IMR-90 (cell line): ENCODE measurements around the gene DEK. TPM values are rescaled to one million over a fixed set of nuclear protein-coding genes. Genes with fewer than 3 reads are reported as not detected.

Experiments used
- ATAC-seq: fragments of 200-7000 bp; cut with Tn5 transposase; 2 replicates; pipeline ENCODE4 v1.9.1; 2020; ENCODE audit warnings: low read depth, mild to moderate bottlenecking, moderate library complexity
- BruUV-seq: library from RNA; stranded (reverse); fragments of 400-500 nt; replicated peaks from 2 replicates; lab custom pipeline; 2021; lab: Mats Ljungman, UMichigan
- CTCF ChIA-PET: fragments of 300-600 bp; formaldehyde crosslinking; extraction: SDS; loops from one replicate; lab custom pipeline; 2021; ENCODE audit warnings: antibody characterized with exemption; lab: Yijun Ruan, JAX
- POLR2A ChIA-PET: fragments of 300-600 bp; sonication (Branson Sonifier 250); formaldehyde crosslinking; loops from one replicate; lab custom pipeline; 2022; ENCODE audit warnings: antibody characterized with exemption; ENCODE audit not compliant: unreplicated experiment; lab: Charles Lee
- DNase-seq: peaks from one replicate; pipeline ENCODE4 v3.0.0; 2013
- H2AFZ ChIP-seq: replicated peaks from 2 replicates; pipeline ENCODE3; 2013; ENCODE audit warnings: low read length, mild to moderate bottlenecking; ENCODE audit not compliant: poor library complexity
- H2AK5ac ChIP-seq: 2 replicates; pipeline ENCODE4 v1.6.1; 2013; ENCODE audit warnings: low read depth, low read length, inconsistent platforms
- H2AK9ac ChIP-seq: replicated peaks from 2 replicates; pipeline ENCODE3; 2013; ENCODE audit warnings: mild to moderate bottlenecking, low read depth, low read length, moderate library complexity; ENCODE audit not compliant: poor library complexity
- H2BK120ac ChIP-seq: 2 replicates; pipeline ENCODE4 v1.6.1; 2013; ENCODE audit warnings: low read depth, low read length, inconsistent platforms
- H2BK15ac ChIP-seq: 3 replicates; pipeline ENCODE4 v1.6.1; 2013; ENCODE audit warnings: low read depth, low read length, inconsistent platforms
- H2BK20ac ChIP-seq: 2 replicates; pipeline ENCODE4 v1.6.1; 2013; ENCODE audit warnings: low read depth, mild to moderate bottlenecking, inconsistent platforms, low read length, moderate library complexity
- H2BK5ac ChIP-seq: 2 replicates; pipeline ENCODE4 v1.6.1; 2013; ENCODE audit warnings: mild to moderate bottlenecking, low read depth, low read length, inconsistent platforms; ENCODE audit not compliant: poor library complexity, severe bottlenecking
- H3K14ac ChIP-seq: replicated peaks from 2 replicates; pipeline ENCODE4 v1.6.1; 2013; ENCODE audit warnings: low read depth, low read length, inconsistent platforms
- H3K18ac ChIP-seq: 2 replicates; pipeline ENCODE4 v1.6.1; 2013; ENCODE audit warnings: low read depth, low read length, control low read depth
- H3K23ac ChIP-seq: 2 replicates; pipeline ENCODE4 v1.6.1; 2013; ENCODE audit warnings: low read depth, low read length, inconsistent platforms
- H3K27ac ChIP-seq: 2 replicates; pipeline ENCODE4 v1.5.1; 2013; ENCODE audit warnings: mild to moderate bottlenecking, control low read depth, low read length; ENCODE audit not compliant: insufficient read depth
- H3K27me3 ChIP-seq: 2 replicates; pipeline ENCODE4 v1.6.1; 2013; ENCODE audit warnings: low read length; ENCODE audit not compliant: control insufficient read depth, insufficient read depth
- H3K36me3 ChIP-seq: 2 replicates; pipeline ENCODE4 v1.6.1; 2013; ENCODE audit warnings: low read length, mixed read lengths; ENCODE audit not compliant: control insufficient read depth, insufficient read depth
- H3K4ac ChIP-seq: 2 replicates; pipeline ENCODE4 v1.6.1; 2013; ENCODE audit warnings: low read depth, low read length, inconsistent platforms
- H3K4me1 ChIP-seq: 2 replicates; pipeline ENCODE4 v1.6.1; 2013; ENCODE audit warnings: low read length, mixed read lengths; ENCODE audit not compliant: control insufficient read depth, insufficient read depth
- H3K4me2 ChIP-seq: 2 replicates; pipeline ENCODE4 v1.6.1; 2013; ENCODE audit warnings: low read depth, mild to moderate bottlenecking, control low read depth, low read length, moderate library complexity
- H3K4me3 ChIP-seq: 2 replicates; pipeline ENCODE4 v1.5.1; 2013; ENCODE audit warnings: low read depth, mild to moderate bottlenecking, control low read depth, low read length, moderate library complexity; ENCODE audit not compliant: insufficient read depth
- H3K56ac ChIP-seq: 2 replicates; pipeline ENCODE4 v1.6.1; 2013; ENCODE audit warnings: low read length, inconsistent platforms; ENCODE audit not compliant: insufficient read depth; ENCODE audit errors: extremely low read depth
- H3K79me1 ChIP-seq, 2 experiments: 2 replicates each; pipeline ENCODE4 v1.6.1; 2013; ENCODE audit warnings: low read length in 2 of 2, inconsistent platforms in 1 of 2, low read depth in 1 of 2
- H3K9ac ChIP-seq: 2 replicates; pipeline ENCODE4 v1.6.1; 2013; ENCODE audit warnings: low read depth, low read length, control low read depth
- H3K9me1 ChIP-seq: 2 replicates; pipeline ENCODE4 v1.6.1; 2013; ENCODE audit warnings: low read length, inconsistent platforms; ENCODE audit not compliant: insufficient read depth
- H3K9me3 ChIP-seq: 2 replicates; pipeline ENCODE4 v1.6.1; 2013; ENCODE audit warnings: low read length; ENCODE audit not compliant: control insufficient read depth, insufficient read depth
- H4K20me1 ChIP-seq: 2 replicates; pipeline ENCODE4 v1.6.1; 2013; ENCODE audit warnings: low read length, inconsistent platforms; ENCODE audit not compliant: insufficient read depth
- H4K5ac ChIP-seq: 2 replicates; pipeline ENCODE4 v1.6.1; 2013; ENCODE audit warnings: mild to moderate bottlenecking, low read depth, low read length, control low read depth
- H4K8ac ChIP-seq, 2 experiments: 2 replicates each; pipeline ENCODE4 v1.6.1; 2013; ENCODE audit warnings: low read depth in 2 of 2, low read length in 2 of 2, control low read depth in 1 of 2, inconsistent platforms in 1 of 2
- H4K91ac ChIP-seq: 2 replicates; pipeline ENCODE4 v1.6.1; 2013; ENCODE audit warnings: low read depth, low read length, inconsistent platforms; ENCODE audit not compliant: insufficient read depth
- BHLHE40 ChIP-seq: fragments of 150-350 bp; IDR thresholded peaks from 2 replicates; pipeline ENCODE4 v1.6.1; 2016; ENCODE audit warnings: mild to moderate bottlenecking, low read depth, low read length
- FOS ChIP-seq: fragments of 150-350 bp; IDR thresholded peaks from 2 replicates; pipeline ENCODE4 v1.6.1; 2016; ENCODE audit warnings: low read depth, low read length
- MAFK ChIP-seq: IDR thresholded peaks from 2 replicates; pipeline ENCODE4 v1.6.1; 2012; ENCODE audit warnings: low read depth, low read length, improper control_type of control experiment
- MAZ ChIP-seq: IDR thresholded peaks from 2 replicates; pipeline ENCODE4 v1.6.1; 2012; ENCODE audit warnings: low read depth, mild to moderate bottlenecking, low read length, improper control_type of control experiment, moderate library complexity, borderline replicate concordance
- MXI1 ChIP-seq: IDR thresholded peaks from 2 replicates; pipeline ENCODE4 v1.6.1; 2012; ENCODE audit warnings: low read depth, mild to moderate bottlenecking, low read length, moderate library complexity, borderline replicate concordance
- NFE2L2 ChIP-seq: fragments of 150-350 bp; IDR thresholded peaks from 2 replicates; pipeline ENCODE4 v1.6.1; 2016; ENCODE audit warnings: low read depth, mild to moderate bottlenecking, low read length
- RAD21 ChIP-seq: IDR thresholded peaks from 2 replicates; pipeline ENCODE4 v1.6.1; 2012; ENCODE audit warnings: low read length, improper control_type of control experiment
- RCOR1 ChIP-seq: IDR thresholded peaks from 2 replicates; pipeline ENCODE4 v1.6.1; 2012; ENCODE audit warnings: mild to moderate bottlenecking, low read length, improper control_type of control experiment; ENCODE audit not compliant: insufficient replicate concordance
- SMC3 ChIP-seq: fragments of 150-350 bp; IDR thresholded peaks from 2 replicates; pipeline ENCODE4 v1.6.1; 2016; ENCODE audit warnings: low read depth, mild to moderate bottlenecking, antibody characterized with exemption, low read length, moderate library complexity
- WGBS, 2 experiments: methylation state at CpG; one replicate each; pipeline versions ENCODE4 v1.1.5 to v1.1.7; 2013; ENCODE audit warnings: missing lambda C conversion rate in 2 of 2; ENCODE audit not compliant: insufficient read length in 1 of 2; ENCODE audit errors: extremely low coverage in 2 of 2; 5-methylcytosine and 5-hydroxymethylcytosine counted together
- dilution Hi-C: fragments of 300-500 bp; cut with HindIII; formaldehyde crosslinking; loops from one replicate; pipeline ENCODE4 v1.14.3; 2018; ENCODE audit warnings: low sequenced_read_pairs; ENCODE audit not compliant: unreplicated experiment
- in situ Hi-C: fragments of 300-500 bp; cut with MboI; formaldehyde crosslinking; loops from 3 replicates; pipeline ENCODE4 v1.14.3; 2019; ENCODE audit warnings: low sequenced_read_pairs, inconsistent platforms, mixed read lengths
- intact Hi-C: fragments of 100-400 bp; cut with micrococcal nuclease; formaldehyde crosslinking; loops from 2 replicates; pipeline ENCODE4 v1.10.0; 2022
- polyA plus RNA-seq, 3 experiments: library from polyadenylated mRNA; depleted of rRNA; stranded (reverse); fragments of >200 nt; gene quantifications; 2 replicates each; pipeline ENCODE4 v1.2.3, GENCODE V29; 2012; ENCODE audit warnings: low replicate concordance in 1 of 3
- total RNA-seq: library from RNA; depleted of rRNA; stranded (reverse); fragments of >200 nt; gene quantifications from 2 replicates; pipeline ENCODE4 v1.2.3, GENCODE V29; 2012
- TF ChIP-seq, protein P1 (sequence below): fragments of 150-350 bp; IDR thresholded peaks from 2 replicates; pipeline ENCODE4 v1.6.1; 2016; ENCODE audit warnings: low read depth, mild to moderate bottlenecking, low read length, moderate library complexity, borderline replicate concordance

DEK gene
- total and polyA plus RNA-seq, 2 of the 4 experiments (the other 2 are of a cell fraction): 33.5 to 37.1 TPM

DNA sequence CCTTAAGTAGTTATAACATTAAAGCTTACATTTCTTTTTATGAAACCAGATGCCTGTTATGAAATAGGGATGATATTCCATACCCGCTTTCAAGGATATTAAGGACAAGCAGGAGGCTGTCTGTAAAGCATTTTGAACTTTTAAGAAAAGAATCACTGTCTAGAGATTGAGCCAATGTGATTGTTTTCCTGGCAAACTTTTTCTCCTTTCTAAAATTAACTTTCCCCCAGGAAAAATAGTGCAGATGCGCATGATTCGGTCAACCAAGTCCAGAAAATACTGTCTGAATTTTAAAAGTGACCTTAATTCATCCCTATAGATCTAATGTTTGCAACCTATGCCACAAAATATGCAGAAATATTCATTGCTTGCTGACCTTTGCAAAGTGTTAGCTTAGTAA is 15.1 kb upstream of the DEK start:
- no peaks in the 10 kb centered on the region for H4K20me1 ChIP-seq
- DNase-seq (no peak), ATAC-seq (no peak)
- no peak overlapping the region for H3K56ac ChIP-seq
- H3K9ac ChIP-seq: no peak overlapping the region
- dilution Hi-C loops (no loop called here), in situ Hi-C loops (no loop called here), intact Hi-C loops (no loop called here)
- no peak overlapping the region for H3K4me2 ChIP-seq
- TF ChIP-seq RAD21: no peak
- TF ChIP-seq MAFK: no peak
- TF ChIP-seq MXI1: no peak
- no peak for TF ChIP-seq SMC3
- no peak for TF ChIP-seq NFE2L2
- no peak for TF ChIP-seq BHLHE40
- no peak for TF ChIP-seq MAZ
- TF ChIP-seq, protein P1, sequence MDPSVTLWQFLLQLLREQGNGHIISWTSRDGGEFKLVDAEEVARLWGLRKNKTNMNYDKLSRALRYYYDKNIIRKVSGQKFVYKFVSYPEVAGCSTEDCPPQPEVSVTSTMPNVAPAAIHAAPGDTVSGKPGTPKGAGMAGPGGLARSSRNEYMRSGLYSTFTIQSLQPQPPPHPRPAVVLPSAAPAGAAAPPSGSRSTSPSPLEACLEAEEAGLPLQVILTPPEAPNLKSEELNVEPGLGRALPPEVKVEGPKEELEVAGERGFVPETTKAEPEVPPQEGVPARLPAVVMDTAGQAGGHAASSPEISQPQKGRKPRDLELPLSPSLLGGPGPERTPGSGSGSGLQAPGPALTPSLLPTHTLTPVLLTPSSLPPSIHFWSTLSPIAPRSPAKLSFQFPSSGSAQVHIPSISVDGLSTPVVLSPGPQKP: no peak
- no peak for TF ChIP-seq FOS
- TF ChIP-seq RCOR1: no peak
- H3K4me3 ChIP-seq: no peak overlapping the region
- H3K18ac ChIP-seq: no peak overlapping the region
- no peak overlapping the region for H2AFZ ChIP-seq
- H3K14ac ChIP-seq: no peak overlapping the region
- H4K8ac ChIP-seq: no peak overlapping the region
- H2AK5ac ChIP-seq: no peak overlapping the region
- H2BK120ac ChIP-seq: no peak overlapping the region
- no peak overlapping the region for H3K27ac ChIP-seq
- POLR2A ChIA-PET: no interaction called here
- H4K5ac ChIP-seq: no peak overlapping the region
- H2AK9ac ChIP-seq: no peak overlapping the region
- no peak overlapping the region for H2BK5ac ChIP-seq
- CTCF ChIA-PET: no interaction called here
- H3K36me3 ChIP-seq: no peaks in the 10 kb centered on the region
- H3K79me1 ChIP-seq: no peaks in the 10 kb centered on the region
- H3K9me1 ChIP-seq: no peaks in the 10 kb centered on the region
- H4K91ac ChIP-seq: no peak overlapping the region
- H3K23ac ChIP-seq: no peak overlapping the region
- H3K9me3 ChIP-seq: no peaks in the 10 kb centered on the region
- no peak overlapping the region for H2BK15ac ChIP-seq
- peaks cover 31% of the 10 kb centered on the region for H3K27me3 ChIP-seq
- no CpG with 5 or more reads among the region's 3 CpGs for WGBS, 2 experiments
- H3K4me1 ChIP-seq: peaks cover 2% of the 10 kb centered on the region; the same call in 1 of the 2 replicates
- no peak overlapping the region for H3K4ac ChIP-seq
- H2BK20ac ChIP-seq: no peak overlapping the region
- BruUV-seq: no TSS peak
